RPMI8226 (cell line): ENCODE measurements around the gene RGPD3.
"Not testable (repeated sequence)": the region's sequence is repeated elsewhere in the genome, so short reads cannot be mapped to it uniquely, and the experiment has no call there.

Experiments used
- DNase-seq: peaks from one replicate; pipeline ENCODE4 v3.0.0-alpha.2; 2015

The RGPD3 gene

GRCh38 chr2:106468107-106468506 is at the start of gene RGPD3:
Gene RGPD3 (minus strand): TSS chr2:106468413. CDS start chr2:106468288, 125 bp downstream.
- DNase-seq, result not testable (repeated sequence)

GRCh38 chr2:106517329-106517728 is 49.1 kb upstream of the RGPD3 start:
- DNase-seq, result peak; percentile 12

- DNase-seq, result no peak
Measured at GRCh38 chr2:106516864-106517263, 48.7 kb upstream of the RGPD3 start.

GRCh38 chr2:106516436-106516835 is 48.2 kb upstream of the RGPD3 start:
- DNase-seq, result peak; percentile 2

- DNase-seq, result not testable (repeated sequence)
Measured at GRCh38 chr2:106514827-106515226, 46.6 kb upstream of the RGPD3 start.

- not testable (repeated sequence) for DNase-seq
Measured at GRCh38 chr2:106513391-106513790, 45.2 kb upstream of the RGPD3 start.

- not testable (repeated sequence) for DNase-seq
Measured at GRCh38 chr2:106511934-106512333, 43.7 kb upstream of the RGPD3 start.

GRCh38 chr2:106511476-106511901 is 43.3 kb upstream of the RGPD3 start:
- not testable (repeated sequence) for DNase-seq

- not testable (repeated sequence) for DNase-seq
Measured at GRCh38 chr2:106510791-106511190, 42.6 kb upstream of the RGPD3 start.

- DNase-seq, result peak; percentile 84
Measured at GRCh38 chr2:106509374-106509770, 41.2 kb upstream of the RGPD3 start.

- peak; percentile 94 for DNase-seq
Measured at GRCh38 chr2:106508660-106509373, 40.6 kb upstream of the RGPD3 start.

- DNase-seq, result peak; percentile 39
Measured at GRCh38 chr2:106506002-106506687, 37.9 kb upstream of the RGPD3 start.

GRCh38 chr2:106504787-106505186 is 36.6 kb upstream of the RGPD3 start:
- DNase-seq, result peak; percentile 16

GRCh38 chr2:106504192-106504591 is 36.0 kb upstream of the RGPD3 start:
- DNase-seq, result peak; percentile 88

- peak; percentile 4 for DNase-seq
Measured at GRCh38 chr2:106502351-106502750, 34.1 kb upstream of the RGPD3 start.

GRCh38 chr2:106500350-106500749 is 32.1 kb upstream of the RGPD3 start:
- not testable (repeated sequence) for DNase-seq

GRCh38 chr2:106498549-106498948 is 30.3 kb upstream of the RGPD3 start:
- not testable (repeated sequence) for DNase-seq

- DNase-seq, result not testable (repeated sequence)
Measured at GRCh38 chr2:106492913-106493312, 24.7 kb upstream of the RGPD3 start.

GRCh38 chr2:106492399-106492798 is 24.2 kb upstream of the RGPD3 start:
- DNase-seq, result peak; percentile 78

GRCh38 chr2:106489701-106490100 is 21.5 kb upstream of the RGPD3 start:
- not testable (repeated sequence) for DNase-seq

GRCh38 chr2:106487386-106488191 is 19.4 kb upstream of the RGPD3 start:
- DNase-seq, result peak; percentile 16

- DNase-seq, result peak; percentile 5
Measured at GRCh38 chr2:106486551-106487385, 18.6 kb upstream of the RGPD3 start, which contains the start of gene CD8B2. Gene CD8B2 (plus strand): TSS chr2:106487364. CDS start chr2:106487427, 63 bp downstream.
